Amygdala (tissue), 56 donors: ENCODE measurements around the gene LUZP2.
A peak's percentile ranks its signal among the peaks of the same experiment; 100 is the strongest.

ENCODE experiments used
- DNase-seq, 56 donors: peaks; one replicate each; lab custom pipeline; 2025; lab: John Stamatoyannopoulos, UW

The LUZP2 gene

GRCh38 chr11:24496736-24497725 is at the start of gene LUZP2:
Gene LUZP2 (plus strand): TSS chr11:24497053.
- peak in 38 of 56 donors; percentile 6 to 68 (median 34) for DNase-seq

- DNase-seq: no peak
Measured at GRCh38 chr11:24453129-24453718, 43.6 kb upstream of the LUZP2 start.

DNA sequence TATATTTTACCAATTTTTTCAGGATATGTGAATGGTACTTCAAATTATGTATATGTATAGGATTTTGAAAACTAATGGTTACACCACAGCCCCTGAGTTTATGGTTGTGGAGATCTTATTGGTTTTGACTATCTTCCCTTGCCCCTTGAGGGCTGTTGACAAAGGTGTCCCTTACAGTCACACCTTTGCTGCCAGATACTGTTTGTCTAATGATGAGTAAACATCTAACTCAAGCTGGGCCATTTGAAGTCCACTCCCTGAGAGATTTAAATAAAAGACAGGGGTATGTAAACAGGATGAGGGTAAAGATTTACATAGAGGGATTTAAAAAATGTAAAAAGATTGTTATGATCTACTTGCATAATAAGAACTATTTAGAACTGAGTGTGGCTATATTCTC is 38.9 kb upstream of the LUZP2 start:
- DNase-seq: no peak

- no peak for DNase-seq
Measured at GRCh38 chr11:24470431-24470830, 26.4 kb upstream of the LUZP2 start.

DNA sequence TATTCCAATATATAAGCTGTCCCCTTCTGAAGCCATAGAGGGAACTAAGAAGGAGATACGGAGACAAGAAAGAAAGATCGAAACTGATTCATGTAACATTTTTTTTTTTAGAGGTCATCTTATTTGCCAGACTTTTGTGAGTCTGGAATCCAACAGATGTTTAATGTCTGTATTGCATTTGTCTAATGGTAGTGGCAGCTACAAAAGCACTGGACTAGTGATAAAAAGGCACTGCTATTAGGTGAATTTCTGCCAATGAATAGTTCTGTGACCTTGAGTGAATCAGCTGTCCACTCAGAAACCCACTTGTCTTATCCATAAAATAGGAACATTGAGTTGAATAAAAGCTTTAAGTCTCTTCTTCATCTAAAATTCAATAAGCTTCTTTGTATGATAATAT is 25.8 kb upstream of the LUZP2 start:
- no peak for DNase-seq

DNA sequence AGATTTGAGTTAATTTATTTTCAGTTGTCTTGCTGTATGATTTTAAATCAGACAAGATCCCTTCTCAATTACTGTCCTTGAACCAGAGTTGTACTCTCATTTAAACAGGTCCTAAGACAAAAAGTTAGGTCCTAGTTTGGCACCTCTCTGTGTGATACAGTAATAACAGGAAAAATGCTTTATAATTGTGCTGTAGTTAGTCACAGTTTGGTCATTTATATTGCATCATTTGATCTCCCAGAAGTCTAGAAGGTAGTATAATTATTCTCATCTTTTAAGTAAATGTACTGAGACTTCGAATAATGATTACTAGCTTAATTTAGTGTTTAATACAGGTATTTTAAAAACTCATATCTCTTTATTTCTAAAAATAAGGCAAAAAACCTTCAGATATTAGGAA is 18.1 kb upstream of the LUZP2 start:
- no peak for DNase-seq

GRCh38 chr11:24489477-24489876 is 7.4 kb upstream of the LUZP2 start:
- DNase-seq: no peak

- DNase-seq: peak in 3 of 56 donors; percentile 33 to 47 (median 39)
Measured at GRCh38 chr11:24496386-24496735, 492 bp upstream of the LUZP2 start.

DNA sequence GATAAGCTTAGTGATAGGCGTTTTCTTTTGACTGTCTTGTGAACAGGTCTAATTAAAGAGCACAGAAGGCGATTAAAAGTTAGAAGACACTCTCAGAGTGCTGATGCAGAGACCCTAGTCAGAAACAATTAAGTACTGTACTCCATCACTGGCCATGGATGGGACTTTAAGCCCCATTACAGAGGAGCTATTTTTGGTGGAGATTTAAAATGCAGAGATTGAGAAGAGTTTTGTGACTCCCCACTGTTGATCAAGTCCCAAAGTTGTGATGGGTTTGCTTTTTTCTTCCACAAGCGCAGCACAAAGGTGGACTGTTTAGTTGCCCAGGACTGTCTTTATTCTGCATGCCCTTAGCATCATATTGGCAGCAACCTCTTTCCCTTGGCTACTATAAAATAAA is 978 bp downstream of the LUZP2 start:
- peak in 1 of 56 donors; percentile 0 for DNase-seq

DNA sequence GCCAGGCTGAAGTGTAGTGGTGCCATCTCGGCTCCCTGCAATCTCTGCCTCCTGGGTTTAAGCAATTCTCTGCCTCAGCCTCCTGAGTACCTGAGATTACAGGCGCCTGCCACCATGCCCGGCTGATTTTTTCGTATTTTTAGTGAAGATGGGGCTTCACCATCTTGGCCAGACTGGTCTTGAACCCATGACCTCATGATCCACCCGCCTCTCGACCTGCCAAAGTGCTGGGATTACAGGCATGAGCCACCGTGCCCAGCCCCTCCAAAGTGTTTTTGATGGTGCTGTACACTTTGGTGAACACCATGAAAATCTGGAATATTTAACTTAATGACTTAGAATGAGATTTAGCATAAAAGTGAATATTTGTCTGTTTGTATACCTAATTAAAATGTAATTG is 5.6 kb downstream of the LUZP2 start:
- DNase-seq: no peak

- no peak for DNase-seq
Measured at GRCh38 chr11:24509114-24509513, 12.3 kb downstream of the LUZP2 start.

DNA sequence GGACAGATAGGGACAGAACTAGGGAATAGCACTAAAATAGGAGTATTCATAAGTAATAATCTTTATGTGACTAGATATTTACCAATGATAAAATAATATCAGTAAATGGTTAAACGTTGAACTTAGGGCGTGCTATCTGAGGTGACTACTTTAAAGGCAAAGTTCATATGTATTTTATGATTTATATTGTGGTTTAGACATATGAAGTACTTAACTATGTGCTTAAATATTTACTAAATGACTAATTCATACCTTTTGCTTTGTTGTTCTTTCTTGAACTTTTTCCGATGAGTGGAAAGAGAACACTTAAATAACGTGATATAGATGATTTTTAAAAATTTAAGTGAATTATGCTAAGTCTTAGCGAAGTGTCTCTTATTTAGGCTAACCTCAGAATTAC is 14.7 kb downstream of the LUZP2 start:
- no peak for DNase-seq

- no peak for DNase-seq
Measured at GRCh38 chr11:24513479-24514218, 16.8 kb downstream of the LUZP2 start.

GRCh38 chr11:24514219-24514594 is 17.4 kb downstream of the LUZP2 start:
- no peak for DNase-seq

DNA sequence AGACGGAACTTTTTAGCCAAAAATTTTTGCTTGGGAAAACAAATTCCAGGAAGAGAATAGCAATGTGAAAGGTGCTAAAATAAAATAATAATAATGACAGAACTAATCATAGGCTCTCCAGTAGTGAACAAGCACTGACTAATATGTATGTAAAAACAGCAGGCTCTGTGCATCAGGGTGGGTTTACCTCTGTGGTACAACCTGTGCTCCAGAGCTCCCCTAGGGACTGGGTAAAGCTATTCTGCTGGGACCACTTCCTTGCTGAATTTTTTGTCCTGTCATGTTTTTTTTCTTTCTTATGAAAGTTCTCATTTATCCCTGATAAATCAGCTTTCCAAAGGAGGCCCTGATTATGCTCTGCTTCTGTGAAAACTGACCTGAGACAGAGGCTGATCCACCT is 18.8 kb downstream of the LUZP2 start:
- no peak for DNase-seq

DNA sequence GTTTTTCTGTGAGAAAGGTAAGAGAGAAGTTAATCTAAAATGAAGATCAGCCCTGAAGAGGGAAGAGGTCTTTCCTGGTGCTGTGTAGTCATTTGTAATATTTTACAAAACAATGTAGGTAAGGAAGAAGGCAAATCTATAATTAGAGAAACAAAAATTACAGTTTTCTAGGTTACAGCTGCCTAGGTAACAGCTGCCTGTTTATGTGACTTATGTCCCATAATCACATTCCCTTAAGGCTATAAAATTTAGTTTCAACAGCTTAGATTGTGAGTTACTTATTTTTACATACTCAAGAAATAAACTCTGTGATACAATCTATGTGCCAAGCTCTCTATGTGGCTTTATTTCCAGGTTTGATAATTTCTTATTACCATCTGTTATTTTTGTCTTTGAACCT is 19.8 kb downstream of the LUZP2 start:
- no peak for DNase-seq

GRCh38 chr11:24521601-24522000 is 24.7 kb downstream of the LUZP2 start:
- no peak for DNase-seq

GRCh38 chr11:24524156-24524555 is 27.3 kb downstream of the LUZP2 start:
- no peak for DNase-seq

DNA sequence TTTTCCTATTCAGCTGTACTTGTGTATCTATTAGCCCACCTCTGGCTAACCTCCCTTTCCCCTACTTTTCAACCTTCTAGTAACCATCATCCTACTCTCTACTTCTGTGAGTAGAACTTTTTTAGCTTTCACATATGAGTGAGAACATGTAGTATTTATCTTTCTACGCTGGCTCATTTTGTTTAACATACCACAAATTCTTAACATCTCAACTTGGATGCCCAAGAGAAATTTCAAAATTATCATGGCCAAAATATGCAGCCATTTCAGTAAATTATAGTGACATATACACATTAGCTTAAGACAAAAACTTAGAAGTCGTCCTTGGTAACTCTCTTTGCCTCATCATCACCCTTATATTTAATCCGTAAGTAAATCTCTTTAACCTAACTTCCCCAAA is 34.7 kb downstream of the LUZP2 start:
- no peak for DNase-seq

GRCh38 chr11:24543771-24544170 is 46.9 kb downstream of the LUZP2 start:
- no peak for DNase-seq

DNA sequence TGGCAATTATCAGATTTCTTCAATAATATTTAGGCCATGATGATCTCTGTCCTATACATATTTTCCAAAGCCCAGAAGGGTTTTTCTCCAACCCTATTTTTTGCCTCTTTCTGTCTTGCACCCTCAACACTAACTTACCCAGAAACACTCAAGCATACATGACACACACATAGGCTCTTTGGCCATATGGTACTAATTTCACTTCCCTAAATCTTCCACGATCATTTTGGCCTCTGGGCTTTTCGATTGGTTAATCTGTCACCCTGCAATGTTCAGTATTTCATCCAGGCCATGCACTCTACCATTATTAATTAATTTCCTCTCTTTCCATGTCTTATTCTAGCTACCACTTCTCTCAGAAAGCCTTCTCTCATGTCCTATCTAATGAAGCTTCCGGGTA is 59.8 kb downstream of the LUZP2 start:
- DNase-seq: no peak
